ENCODE results near the gene RPL7L1.

The RPL7L1 gene

GRCh38 chr6:42879372-42880239 is at the start of gene RPL7L1:
Gene RPL7L1, plus strand, starts transcription at chr6:42879616. Its CDS starts 295 bp downstream, at chr6:42879911.
- TF ChIP-seq CTCF (IDR thresholded peaks at IDR 0.05; ENCODE audit: control insufficient read depth, insufficient read depth, low read depth, low read length, missing control alignments): no peak
- no peak for DNase-seq (ENCODE audit: low read depth)
- peak within 1 kb of the TSS; percentile 55 for H3K4me3 ChIP-seq (ENCODE audit: control insufficient read depth, low read depth, low read length)

- DNase-seq (ENCODE audit: low read depth): no peak
- TF ChIP-seq CTCF (IDR thresholded peaks at IDR 0.05; ENCODE audit: control insufficient read depth, insufficient read depth, low read depth, low read length, missing control alignments): no peak
- H3K4me3 ChIP-seq (ENCODE audit: control insufficient read depth, low read depth, low read length): no peak overlapping the region
Measured at GRCh38 chr6:42831237-42831636, 48.2 kb upstream of the RPL7L1 start.

- H3K4me3 ChIP-seq (ENCODE audit: control insufficient read depth, low read depth, low read length): no peak overlapping the region
- TF ChIP-seq CTCF (IDR thresholded peaks at IDR 0.05; ENCODE audit: control insufficient read depth, insufficient read depth, low read depth, low read length, missing control alignments): no peak
Measured at GRCh38 chr6:42834056-42834455, 45.4 kb upstream of the RPL7L1 start.

GRCh38 chr6:42841844-42842584 is 37.4 kb upstream of the RPL7L1 start:
- DNase-seq (ENCODE audit: low read depth): no peak
- H3K4me3 ChIP-seq (ENCODE audit: control insufficient read depth, low read depth, low read length): no peak overlapping the region
- no peak for TF ChIP-seq CTCF (IDR thresholded peaks at IDR 0.05; ENCODE audit: control insufficient read depth, insufficient read depth, low read depth, low read length, missing control alignments)

More at GRCh38 chr6:42834056-42834455, 45.4 kb upstream of the RPL7L1 start:
- DNase-seq (ENCODE audit: low read depth): no peak

GRCh38 chr6:42845327-42845694 is 34.1 kb upstream of the RPL7L1 start:
- TF ChIP-seq CTCF (IDR thresholded peaks at IDR 0.05; ENCODE audit: control insufficient read depth, insufficient read depth, low read depth, low read length, missing control alignments): no peak
- no peak overlapping the region for H3K4me3 ChIP-seq (ENCODE audit: control insufficient read depth, low read depth, low read length)

GRCh38 chr6:42846505-42846904 is 32.9 kb upstream of the RPL7L1 start:
- DNase-seq (ENCODE audit: low read depth): no peak
- TF ChIP-seq CTCF (IDR thresholded peaks at IDR 0.05; ENCODE audit: control insufficient read depth, insufficient read depth, low read depth, low read length, missing control alignments): no peak
- no peak overlapping the region for H3K4me3 ChIP-seq (ENCODE audit: control insufficient read depth, low read depth, low read length)

More at GRCh38 chr6:42845327-42845694, 34.1 kb upstream of the RPL7L1 start:
- no peak for DNase-seq (ENCODE audit: low read depth)

Data from AG09309 (cell line).